Activated T-cell treated with anti-CD3 and anti-CD28 coated beads for 48 hours (primary cell): ENCODE data around the gene NOTCH1.

Experiments
- DNase-seq: peaks from one replicate; pipeline ENCODE4 v3.0.0-alpha.2; 2020; ENCODE audit warnings: low read depth

The NOTCH1 gene

GRCh38 chr9:136516191-136516654 is 29.6 kb downstream of the NOTCH1 start:
- DNase-seq, result no peak

GRCh38 chr9:136515276-136515675 is 30.6 kb downstream of the NOTCH1 start:
- no peak for DNase-seq

GRCh38 chr9:136514022-136514714 is 31.7 kb downstream of the NOTCH1 start:
- DNase-seq, result no peak

- no peak for DNase-seq
Observed at GRCh38 chr9:136513191-136513590, 32.7 kb downstream of the NOTCH1 start.

- peak; percentile 31 for DNase-seq
Observed at GRCh38 chr9:136512651-136513071, 33.2 kb downstream of the NOTCH1 start.

- DNase-seq, result no peak
Observed at GRCh38 chr9:136511670-136512592, 33.9 kb downstream of the NOTCH1 start.

- DNase-seq, result no peak
Observed at GRCh38 chr9:136511144-136511669, 34.6 kb downstream of the NOTCH1 start.

GRCh38 chr9:136510561-136510960 is 35.3 kb downstream of the NOTCH1 start:
- DNase-seq, result no peak

- DNase-seq, result no peak
Observed at GRCh38 chr9:136509549-136509948, 36.3 kb downstream of the NOTCH1 start.

GRCh38 chr9:136508729-136509500 is 36.9 kb downstream of the NOTCH1 start:
- no peak for DNase-seq

- DNase-seq, result no peak
Observed at GRCh38 chr9:136507992-136508375, 37.9 kb downstream of the NOTCH1 start.

- DNase-seq, result no peak
Observed at GRCh38 chr9:136507221-136507991, 38.4 kb downstream of the NOTCH1 start.

GRCh38 chr9:136506425-136506824 is 39.4 kb downstream of the NOTCH1 start:
- no peak for DNase-seq

- DNase-seq, result no peak
Observed at GRCh38 chr9:136505406-136506403, 40.1 kb downstream of the NOTCH1 start.

GRCh38 chr9:136504512-136505348 is 41.1 kb downstream of the NOTCH1 start:
- DNase-seq, result no peak

- no peak for DNase-seq
Observed at GRCh38 chr9:136502940-136503550, 42.8 kb downstream of the NOTCH1 start.

- no peak for DNase-seq
Observed at GRCh38 chr9:136502196-136502595, 43.7 kb downstream of the NOTCH1 start.

- DNase-seq, result no peak
Observed at GRCh38 chr9:136501686-136502085, 44.2 kb downstream of the NOTCH1 start.
